GM23338 (cell line): ENCODE measurements around the gene ZNF787. TPM values are rescaled to one million over a fixed set of nuclear protein-coding genes. Genes with fewer than 3 reads are reported as not detected.

Experiments used
- ATAC-seq: fragments of 200-7000 bp; cut with Tn5 transposase; 3 replicates; pipeline ENCODE4 v1.9.1; 2020
- DNase-seq: peaks from one replicate; pipeline ENCODE4 v3.0.0-alpha.2; 2015; ENCODE audit warnings: low spot score
- H2AFZ ChIP-seq: fragments of 200-600 bp; sonication (generic); 2 replicates; pipeline ENCODE4 v1.8.0; 2016; ENCODE audit warnings: antibody characterized with exemption, mild to moderate bottlenecking, moderate library complexity
- H3F3A ChIP-seq: fragments of 200-600 bp; sonication (generic); replicated peaks from 2 replicates; pipeline ENCODE4 v1.8.0; 2017; ENCODE audit warnings: antibody characterized with exemption, mixed run types, low read depth
- H3K27ac ChIP-seq: fragments of 200-600 bp; sonication (generic); 2 replicates; pipeline ENCODE4 v1.6.1; 2016; ENCODE audit warnings: low read depth
- H3K27me3 ChIP-seq: fragments of 200-600 bp; sonication (generic); 2 replicates; pipeline ENCODE4 v1.8.0; 2016; ENCODE audit warnings: mild to moderate bottlenecking, mixed run types, moderate library complexity; ENCODE audit not compliant: insufficient read depth
- H3K36me3 ChIP-seq: fragments of 200-600 bp; sonication (generic); 2 replicates; pipeline ENCODE4 v1.8.0; 2016; ENCODE audit warnings: mild to moderate bottlenecking; ENCODE audit not compliant: insufficient read depth
- H3K4me1 ChIP-seq: fragments of 200-600 bp; sonication (generic); 2 replicates; pipeline ENCODE4 v1.8.0; 2016; ENCODE audit warnings: mild to moderate bottlenecking, moderate library complexity; ENCODE audit not compliant: insufficient read depth
- H3K4me2 ChIP-seq: fragments of 200-600 bp; sonication (generic); 2 replicates; pipeline ENCODE4 v1.7.1; 2017; ENCODE audit warnings: mixed run types
- H3K4me3 ChIP-seq: fragments of 200-600 bp; sonication (generic); 2 replicates; pipeline ENCODE4 v1.6.1; 2016; ENCODE audit warnings: mixed run types
- H3K79me2 ChIP-seq: fragments of 200-600 bp; sonication (generic); replicated peaks from 2 replicates; pipeline ENCODE4 v1.8.0; 2017; ENCODE audit warnings: mild to moderate bottlenecking; ENCODE audit not compliant: insufficient read depth
- H3K9me2 ChIP-seq: fragments of 200-600 bp; sonication (generic); 2 replicates; pipeline ENCODE4 v1.8.0; 2017; ENCODE audit not compliant: insufficient read depth
- H4K20me1 ChIP-seq: fragments of 200-600 bp; sonication (generic); replicated peaks from 2 replicates; pipeline ENCODE4 v1.8.0; 2017; ENCODE audit warnings: mild to moderate bottlenecking; ENCODE audit not compliant: insufficient read depth
- H3K27ac Mint-ChIP-seq: 2 replicates; pipeline ENCODE4 v1.8.0; 2020; ENCODE audit warnings: inconsistent platforms, mild to moderate bottlenecking, moderate library complexity, mixed read lengths
- H3K27me3 Mint-ChIP-seq: 3 replicates; pipeline ENCODE4 v1.8.0; 2022; ENCODE audit warnings: low read depth, mild to moderate bottlenecking, moderate library complexity, mixed read lengths, inconsistent platforms; ENCODE audit not compliant: insufficient read depth, poor library complexity
- H3K36me3 Mint-ChIP-seq: 3 replicates; pipeline ENCODE4 v1.8.0; 2021; ENCODE audit warnings: low read depth, mild to moderate bottlenecking, inconsistent platforms, moderate library complexity, mixed read lengths
- H3K4me1 Mint-ChIP-seq: 3 replicates; pipeline ENCODE4 v1.8.0; 2020; ENCODE audit warnings: mild to moderate bottlenecking, inconsistent platforms, mixed read lengths
- H3K4me3 Mint-ChIP-seq: 3 replicates; pipeline ENCODE4 v1.8.0; 2021; ENCODE audit warnings: moderate library complexity, mild to moderate bottlenecking, inconsistent platforms, mixed read lengths
- H3K9me3 Mint-ChIP-seq: 3 replicates; pipeline ENCODE4 v1.8.0; 2020; ENCODE audit warnings: moderate library complexity, mild to moderate bottlenecking, inconsistent platforms, mixed read lengths
- CREB1 ChIP-seq: fragments of 250-450 bp; sonication (Bioruptor Pico); IDR thresholded peaks from 2 replicates; pipeline ENCODE4 v1.5.0; 2020; ENCODE audit warnings: low read depth, mild to moderate bottlenecking, moderate library complexity
- EZH2 ChIP-seq: fragments of 200-600 bp; sonication (generic); IDR thresholded peaks from one replicate; pipeline ENCODE4 v1.8.0; 2017; ENCODE audit warnings: antibody characterized with exemption, mild to moderate bottlenecking, low read depth; ENCODE audit not compliant: unreplicated experiment
- EZH2phosphoT487 ChIP-seq: fragments of 200-600 bp; sonication (generic); IDR thresholded peaks from one replicate; pipeline ENCODE4 v1.8.1; 2018; ENCODE audit warnings: antibody characterized with exemption; ENCODE audit not compliant: unreplicated experiment
- JUNB ChIP-seq: IDR thresholded peaks from one replicate; pipeline ENCODE4 v1.6.1; 2016; ENCODE audit warnings: antibody characterized with exemption; ENCODE audit not compliant: unreplicated experiment
- NANOG ChIP-seq: IDR thresholded peaks from 2 replicates; pipeline ENCODE4 v1.6.1; 2016; ENCODE audit warnings: antibody characterized with exemption, borderline replicate concordance
- POLR2AphosphoS5 ChIP-seq: IDR thresholded peaks from 2 replicates; pipeline ENCODE4 v1.6.1; 2016; ENCODE audit warnings: antibody characterized with exemption, low read depth
- STAT1 ChIP-seq: IDR thresholded peaks from one replicate; pipeline ENCODE4 v1.6.1; 2016; ENCODE audit warnings: antibody characterized with exemption; ENCODE audit not compliant: unreplicated experiment
- ZNF114 ChIP-seq: fragments of 250-450 bp; sonication (Bioruptor Pico); IDR thresholded peaks from 2 replicates; pipeline ENCODE4 v1.5.0; 2020; ENCODE audit warnings: mild to moderate bottlenecking, moderate library complexity
- polyA plus RNA-seq: library from polyadenylated mRNA; unstranded; fragments of >200 nt; fragmentation: Nextera tagmentation; extraction: Ambion mirVana; gene quantifications from 2 replicates; pipeline ENCODE4 v1.2.1, GENCODE V29; 2016
- total RNA-seq: library from RNA; depleted of rRNA; stranded (reverse); fragments of >200 nt; shearing (Covaris generic); gene quantifications from 2 replicates; pipeline ENCODE4 v1.2.3, GENCODE V29; 2014
- TF ChIP-seq, protein P1 (sequence below): IDR thresholded peaks from 2 replicates; pipeline ENCODE4 v1.6.1; 2016; ENCODE audit warnings: antibody characterized with exemption
- TF ChIP-seq, protein P2 (sequence below): fragments of 250-450 bp; sonication (Bioruptor Pico); IDR thresholded peaks from 2 replicates; pipeline ENCODE4 v1.5.0; 2020; ENCODE audit warnings: mild to moderate bottlenecking, moderate library complexity
- TF ChIP-seq, protein P3 (sequence below), 2 experiments: fragments of 200-600 bp in 1 of 2; sonication (generic) in 1 of 2; conservative IDR thresholded peaks; 2 replicates each; pipeline versions ENCODE4 v1.5.1 to v1.6.1; 2016 to 2017; ENCODE audit warnings: antibody characterized with exemption in 2 of 2, low read depth in 2 of 2, mild to moderate bottlenecking in 2 of 2, moderate library complexity in 1 of 2

The ZNF787 gene
- total and polyA plus RNA-seq, 2 experiments from 2014 or later, result 12.5 to 44.6 TPM

DNA sequence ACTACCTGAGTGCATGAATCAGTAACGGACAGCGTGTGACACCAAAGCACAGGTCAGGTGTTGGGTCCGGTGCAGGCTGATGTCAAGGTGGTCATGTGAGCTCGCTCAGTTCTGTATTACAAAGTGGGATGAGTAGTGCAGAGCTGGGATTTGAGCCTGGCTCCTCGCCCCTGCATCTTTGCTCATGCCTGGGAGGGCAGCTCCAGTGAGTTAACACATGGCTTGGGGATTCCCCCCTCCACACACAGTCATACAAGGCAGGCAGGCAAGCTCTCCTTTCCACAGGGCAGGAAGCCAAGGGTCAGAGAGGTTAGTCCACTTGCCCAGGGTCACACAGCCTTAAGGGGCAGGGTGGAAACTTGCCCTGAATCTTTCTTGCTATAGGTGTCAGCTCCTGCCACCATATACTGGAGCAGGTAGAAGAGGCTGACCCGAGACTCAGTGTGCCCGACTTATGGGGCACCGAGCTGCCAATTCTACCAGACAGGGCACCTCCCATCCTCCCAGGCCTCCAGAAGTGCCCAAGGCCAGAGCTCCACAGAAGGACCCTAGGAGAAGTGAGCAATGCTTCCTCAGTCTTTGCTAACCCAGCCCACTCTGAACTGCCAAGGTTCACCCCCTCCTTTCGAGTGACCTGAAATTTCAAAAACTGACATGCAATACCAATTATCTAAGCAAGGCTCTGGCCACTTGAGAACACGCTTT, 35.4 kb downstream of the ZNF787 start:
- no peaks in the 10 kb centered on the region for H3K9me2 ChIP-seq
- no peak overlapping the region for H3K4me3 ChIP-seq
- peaks cover 15% of the 10 kb centered on the region for H3K4me1 ChIP-seq
- Mint-ChIP-seq H3K4me3 (no peak overlapping the region), H3K36me3 (peaks cover 13% of the 10 kb centered on the region), H3K9me3 (no peaks in the 10 kb centered on the region), H3K27ac (peak overlapping the region; percentile 81), H3K4me1 (peaks cover 40% of the 10 kb centered on the region), H3K27me3 (peaks cover 26% of the 10 kb centered on the region)
- peaks cover 14% of the 10 kb centered on the region; the same call in 1 of the 2 replicates for H4K20me1 ChIP-seq
- H2AFZ ChIP-seq, result no peak overlapping the region
- 0 out of 2 replicates have a peak, but pooled peaks cover 9% of the 10 kb centered on the region for H3F3A ChIP-seq
- H3K27me3 ChIP-seq, result no peaks in the 10 kb centered on the region
- H3K79me2 ChIP-seq, result peaks cover 13% of the 10 kb centered on the region; the same call in 1 of the 2 replicates
- H3K36me3 ChIP-seq, result no peaks in the 10 kb centered on the region
- DNase-seq (no peak), ATAC-seq (no peak)
- TF ChIP-seq POLR2AphosphoS5 (0 out of 2 replicates have a peak, but pooled peaks have one; percentile 12), EZH2phosphoT487 (no peak), CREB1 (CRISPR knock-in tag) (no peak)
- no peak overlapping the region for H3K4me2 ChIP-seq
- H3K27ac ChIP-seq, result 0 out of 2 replicates have a peak overlapping the region, but pooled peaks have one; percentile 9

DNA sequence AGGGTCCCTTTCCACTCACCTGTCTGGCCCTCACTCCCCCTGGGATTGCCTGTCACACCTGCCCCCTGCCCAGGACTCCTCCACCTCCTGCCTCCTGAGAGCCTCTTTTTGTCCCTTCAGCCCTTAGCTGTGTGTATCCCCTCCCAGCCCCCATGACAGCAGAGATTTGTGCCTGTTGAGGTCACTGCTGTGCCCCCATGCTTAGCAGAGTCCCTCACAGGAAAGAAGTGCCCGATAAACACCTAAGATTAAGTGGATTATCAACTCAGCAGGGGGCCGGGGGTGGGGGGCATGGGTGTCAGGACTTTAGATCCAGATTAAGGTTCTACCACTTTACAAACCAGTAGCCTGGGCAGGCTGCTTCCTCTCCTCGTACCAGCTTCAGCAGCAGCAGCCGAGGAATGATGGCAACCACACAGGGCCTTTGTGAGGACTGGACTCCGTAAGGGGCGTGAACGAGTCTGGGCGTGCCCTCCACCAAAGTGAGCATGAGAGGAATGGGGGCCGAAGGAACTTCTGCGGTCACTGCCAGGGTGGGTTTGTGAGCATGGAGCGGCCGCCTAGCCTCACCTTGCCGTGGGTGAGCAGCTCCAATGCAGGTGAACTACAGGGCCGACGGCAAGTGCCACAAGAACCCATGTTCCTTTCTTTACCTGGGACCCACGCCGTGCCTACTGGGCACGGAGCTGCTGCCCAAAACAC, 36.1 kb downstream of the ZNF787 start:
- no peak for ATAC-seq
- 0 out of 2 replicates have a peak overlapping the region, but pooled peaks have one; percentile 9 for H3K27ac ChIP-seq
- TF ChIP-seq, protein P1, sequence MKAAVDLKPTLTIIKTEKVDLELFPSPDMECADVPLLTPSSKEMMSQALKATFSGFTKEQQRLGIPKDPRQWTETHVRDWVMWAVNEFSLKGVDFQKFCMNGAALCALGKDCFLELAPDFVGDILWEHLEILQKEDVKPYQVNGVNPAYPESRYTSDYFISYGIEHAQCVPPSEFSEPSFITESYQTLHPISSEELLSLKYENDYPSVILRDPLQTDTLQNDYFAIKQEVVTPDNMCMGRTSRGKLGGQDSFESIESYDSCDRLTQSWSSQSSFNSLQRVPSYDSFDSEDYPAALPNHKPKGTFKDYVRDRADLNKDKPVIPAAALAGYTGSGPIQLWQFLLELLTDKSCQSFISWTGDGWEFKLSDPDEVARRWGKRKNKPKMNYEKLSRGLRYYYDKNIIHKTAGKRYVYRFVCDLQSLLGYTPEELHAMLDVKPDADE, result no peak
- TF ChIP-seq EZH2 (no peak), ZNF114 (CRISPR knock-in tag) (no peak), EZH2phosphoT487 (no peak), NANOG (no peak), JUNB (no peak), POLR2AphosphoS5 (no peak), STAT1 (no peak)
- TF ChIP-seq, protein P2, sequence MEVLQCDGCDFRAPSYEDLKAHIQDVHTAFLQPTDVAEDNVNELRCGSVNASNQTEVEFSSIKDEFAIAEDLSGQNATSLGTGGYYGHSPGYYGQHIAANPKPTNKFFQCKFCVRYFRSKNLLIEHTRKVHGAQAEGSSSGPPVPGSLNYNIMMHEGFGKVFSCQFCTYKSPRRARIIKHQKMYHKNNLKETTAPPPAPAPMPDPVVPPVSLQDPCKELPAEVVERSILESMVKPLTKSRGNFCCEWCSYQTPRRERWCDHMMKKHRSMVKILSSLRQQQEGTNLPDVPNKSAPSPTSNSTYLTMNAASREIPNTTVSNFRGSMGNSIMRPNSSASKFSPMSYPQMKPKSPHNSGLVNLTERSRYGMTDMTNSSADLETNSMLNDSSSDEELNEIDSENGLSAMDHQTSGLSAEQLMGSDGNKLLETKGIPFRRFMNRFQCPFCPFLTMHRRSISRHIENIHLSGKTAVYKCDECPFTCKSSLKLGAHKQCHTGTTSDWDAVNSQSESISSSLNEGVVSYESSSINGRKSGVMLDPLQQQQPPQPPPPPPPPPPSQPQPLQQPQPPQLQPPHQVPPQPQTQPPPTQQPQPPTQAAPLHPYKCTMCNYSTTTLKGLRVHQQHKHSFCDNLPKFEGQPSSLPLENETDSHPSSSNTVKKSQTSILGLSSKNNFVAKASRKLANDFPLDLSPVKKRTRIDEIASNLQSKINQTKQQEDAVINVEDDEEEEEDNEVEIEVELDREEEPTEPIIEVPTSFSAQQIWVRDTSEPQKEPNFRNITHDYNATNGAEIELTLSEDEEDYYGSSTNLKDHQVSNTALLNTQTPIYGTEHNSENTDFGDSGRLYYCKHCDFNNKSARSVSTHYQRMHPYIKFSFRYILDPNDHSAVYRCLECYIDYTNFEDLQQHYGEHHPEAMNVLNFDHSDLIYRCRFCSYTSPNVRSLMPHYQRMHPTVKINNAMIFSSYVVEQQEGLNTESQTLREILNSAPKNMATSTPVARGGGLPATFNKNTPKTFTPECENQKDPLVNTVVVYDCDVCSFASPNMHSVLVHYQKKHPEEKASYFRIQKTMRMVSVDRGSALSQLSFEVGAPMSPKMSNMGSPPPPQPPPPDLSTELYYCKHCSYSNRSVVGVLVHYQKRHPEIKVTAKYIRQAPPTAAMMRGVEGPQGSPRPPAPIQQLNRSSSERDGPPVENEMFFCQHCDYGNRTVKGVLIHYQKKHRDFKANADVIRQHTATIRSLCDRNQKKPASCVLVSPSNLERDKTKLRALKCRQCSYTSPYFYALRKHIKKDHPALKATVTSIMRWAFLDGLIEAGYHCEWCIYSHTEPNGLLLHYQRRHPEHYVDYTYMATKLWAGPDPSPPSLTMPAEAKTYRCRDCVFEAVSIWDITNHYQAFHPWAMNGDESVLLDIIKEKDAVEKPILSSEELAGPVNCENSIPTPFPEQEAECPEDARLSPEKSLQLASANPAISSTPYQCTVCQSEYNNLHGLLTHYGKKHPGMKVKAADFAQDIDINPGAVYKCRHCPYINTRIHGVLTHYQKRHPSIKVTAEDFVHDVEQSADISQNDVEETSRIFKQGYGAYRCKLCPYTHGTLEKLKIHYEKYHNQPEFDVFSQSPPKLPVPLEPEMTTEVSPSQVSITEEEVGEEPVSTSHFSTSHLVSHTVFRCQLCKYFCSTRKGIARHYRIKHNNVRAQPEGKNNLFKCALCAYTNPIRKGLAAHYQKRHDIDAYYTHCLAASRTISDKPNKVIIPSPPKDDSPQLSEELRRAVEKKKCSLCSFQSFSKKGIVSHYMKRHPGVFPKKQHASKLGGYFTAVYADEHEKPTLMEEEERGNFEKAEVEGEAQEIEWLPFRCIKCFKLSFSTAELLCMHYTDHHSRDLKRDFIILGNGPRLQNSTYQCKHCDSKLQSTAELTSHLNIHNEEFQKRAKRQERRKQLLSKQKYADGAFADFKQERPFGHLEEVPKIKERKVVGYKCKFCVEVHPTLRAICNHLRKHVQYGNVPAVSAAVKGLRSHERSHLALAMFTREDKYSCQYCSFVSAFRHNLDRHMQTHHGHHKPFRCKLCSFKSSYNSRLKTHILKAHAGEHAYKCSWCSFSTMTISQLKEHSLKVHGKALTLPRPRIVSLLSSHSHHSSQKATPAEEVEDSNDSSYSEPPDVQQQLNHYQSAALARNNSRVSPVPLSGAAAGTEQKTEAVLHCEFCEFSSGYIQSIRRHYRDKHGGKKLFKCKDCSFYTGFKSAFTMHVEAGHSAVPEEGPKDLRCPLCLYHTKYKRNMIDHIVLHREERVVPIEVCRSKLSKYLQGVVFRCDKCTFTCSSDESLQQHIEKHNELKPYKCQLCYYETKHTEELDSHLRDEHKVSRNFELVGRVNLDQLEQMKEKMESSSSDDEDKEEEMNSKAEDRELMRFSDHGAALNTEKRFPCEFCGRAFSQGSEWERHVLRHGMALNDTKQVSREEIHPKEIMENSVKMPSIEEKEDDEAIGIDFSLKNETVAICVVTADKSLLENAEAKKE (CRISPR knock-in tag), result no peak
- TF ChIP-seq, protein P3, sequence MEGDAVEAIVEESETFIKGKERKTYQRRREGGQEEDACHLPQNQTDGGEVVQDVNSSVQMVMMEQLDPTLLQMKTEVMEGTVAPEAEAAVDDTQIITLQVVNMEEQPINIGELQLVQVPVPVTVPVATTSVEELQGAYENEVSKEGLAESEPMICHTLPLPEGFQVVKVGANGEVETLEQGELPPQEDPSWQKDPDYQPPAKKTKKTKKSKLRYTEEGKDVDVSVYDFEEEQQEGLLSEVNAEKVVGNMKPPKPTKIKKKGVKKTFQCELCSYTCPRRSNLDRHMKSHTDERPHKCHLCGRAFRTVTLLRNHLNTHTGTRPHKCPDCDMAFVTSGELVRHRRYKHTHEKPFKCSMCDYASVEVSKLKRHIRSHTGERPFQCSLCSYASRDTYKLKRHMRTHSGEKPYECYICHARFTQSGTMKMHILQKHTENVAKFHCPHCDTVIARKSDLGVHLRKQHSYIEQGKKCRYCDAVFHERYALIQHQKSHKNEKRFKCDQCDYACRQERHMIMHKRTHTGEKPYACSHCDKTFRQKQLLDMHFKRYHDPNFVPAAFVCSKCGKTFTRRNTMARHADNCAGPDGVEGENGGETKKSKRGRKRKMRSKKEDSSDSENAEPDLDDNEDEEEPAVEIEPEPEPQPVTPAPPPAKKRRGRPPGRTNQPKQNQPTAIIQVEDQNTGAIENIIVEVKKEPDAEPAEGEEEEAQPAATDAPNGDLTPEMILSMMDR (conservative IDR thresholded peaks at IDR 0.05; ENCODE audit: low read depth in 2 of 2), result no peak

More for the DNA sequence above, 36.1 kb downstream of the ZNF787 start:
- H3K4me1 ChIP-seq, result peaks cover 15% of the 10 kb centered on the region
- H2AFZ ChIP-seq, result no peak overlapping the region
- no peak overlapping the region for H3K4me3 ChIP-seq
- no peak for DNase-seq
- H3K36me3 Mint-ChIP-seq, result peaks cover 11% of the 10 kb centered on the region; the same call in 2 of the 3 replicates
- no peak overlapping the region for H3K4me2 ChIP-seq
- peaks cover 6% of the 10 kb centered on the region; the same call in 1 of the 2 replicates for H3K79me2 ChIP-seq
- no peaks in the 10 kb centered on the region for H3K36me3 ChIP-seq
- 0 out of 2 replicates have a peak, but pooled peaks cover 9% of the 10 kb centered on the region for H3F3A ChIP-seq
- H3K4me1 Mint-ChIP-seq, result peaks cover 38% of the 10 kb centered on the region
- H3K4me3 Mint-ChIP-seq, result no peak overlapping the region
- no peaks in the 10 kb centered on the region for H3K9me2 ChIP-seq
- H3K9me3 Mint-ChIP-seq, result no peaks in the 10 kb centered on the region
- H3K27me3 Mint-ChIP-seq, result peaks cover 27% of the 10 kb centered on the region
- H3K27ac Mint-ChIP-seq, result peak overlapping the region; percentile 81
- peaks cover 12% of the 10 kb centered on the region; the same call in 1 of the 2 replicates for H4K20me1 ChIP-seq
- no peaks in the 10 kb centered on the region for H3K27me3 ChIP-seq
